GM18520 (cell line): Measurements from ENCODE around the gene TMEM178B.

Source experiments
- ATAC-seq: cut with Tn5 transposase; IDR thresholded peaks from one replicate; pipeline ENCODE4 v1.9.1; 2021; ENCODE audit not compliant: unreplicated experiment

Gene TMEM178B

DNA sequence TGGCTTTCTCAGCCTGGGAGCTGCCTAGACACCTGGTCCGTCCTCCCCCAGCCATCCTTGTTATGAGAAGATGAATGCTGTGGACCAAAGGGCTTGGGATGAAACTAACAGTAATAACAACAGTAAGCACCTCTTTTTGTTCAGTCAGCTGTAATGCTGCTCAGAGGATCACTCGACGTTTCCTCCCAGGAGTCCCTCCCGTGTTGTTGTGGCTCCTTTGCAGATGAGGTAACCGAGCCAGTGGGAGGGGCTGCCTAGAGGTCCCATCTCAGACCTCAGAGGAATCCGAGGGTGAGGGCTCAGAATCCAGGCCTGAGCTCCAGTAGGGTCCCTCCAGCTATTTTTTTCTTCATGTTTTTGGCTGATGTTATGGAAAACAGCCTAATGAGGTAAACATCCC is 145.1 kb downstream of the TMEM178B start:
- ATAC-seq = no peak

DNA sequence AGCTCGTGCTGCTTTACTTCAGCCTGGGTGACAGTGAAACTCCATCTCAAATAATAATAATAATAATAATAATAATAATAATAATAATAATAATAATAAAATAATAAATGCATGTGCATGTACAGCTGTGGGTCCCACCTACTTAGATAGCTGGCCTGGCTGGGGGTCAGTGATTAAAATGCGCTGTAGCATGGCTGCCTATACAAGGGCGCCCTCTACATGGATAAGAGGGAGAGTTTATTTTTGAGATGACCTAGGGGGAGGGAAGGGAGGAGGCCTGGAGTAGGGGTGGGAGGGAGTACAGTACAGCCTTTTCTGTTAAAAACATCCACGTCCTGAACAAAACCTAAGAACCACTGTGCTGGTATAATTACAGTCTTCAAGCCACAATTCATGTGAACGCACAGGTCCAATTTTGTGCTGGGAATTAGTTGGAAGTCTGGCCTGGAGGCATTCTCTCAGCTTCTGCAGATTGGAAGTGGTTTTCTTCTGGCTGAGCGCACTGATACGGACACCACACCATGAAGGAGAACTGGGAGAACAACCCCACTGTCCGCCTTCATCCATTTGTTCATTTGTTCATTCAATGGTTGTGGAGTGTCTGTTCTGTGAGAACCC is 146.5 kb downstream of the TMEM178B start:
- no peak for ATAC-seq

DNA sequence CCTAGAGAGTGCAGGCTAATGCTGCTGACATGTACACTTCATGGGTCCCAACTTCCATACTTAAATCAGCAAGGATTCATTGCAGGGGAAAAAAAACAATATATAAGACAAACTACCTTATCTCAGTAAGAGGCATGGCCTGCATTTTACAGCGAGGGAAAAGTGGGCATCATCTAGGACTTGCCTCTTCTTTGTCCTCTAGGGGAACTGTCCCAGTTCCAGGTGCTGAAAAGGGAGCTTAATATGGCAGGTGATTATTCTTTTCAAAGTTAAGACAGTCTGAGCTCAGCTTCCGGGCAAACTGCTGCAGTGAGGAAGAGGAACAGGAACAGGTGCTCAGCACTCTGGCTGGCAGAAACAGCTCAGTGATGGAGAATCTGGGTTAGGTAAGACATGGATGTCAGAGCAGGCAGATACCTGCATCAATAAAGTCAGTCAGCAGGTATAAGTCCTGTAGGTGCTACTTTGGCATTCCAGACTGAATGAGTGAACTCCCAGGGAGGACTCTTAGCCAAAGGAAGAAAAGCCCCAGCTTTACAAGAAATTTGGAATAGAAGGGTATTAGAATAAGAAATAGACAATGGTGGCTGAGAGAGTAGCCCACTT is 147.2 kb downstream of the TMEM178B start:
- no peak for ATAC-seq

DNA sequence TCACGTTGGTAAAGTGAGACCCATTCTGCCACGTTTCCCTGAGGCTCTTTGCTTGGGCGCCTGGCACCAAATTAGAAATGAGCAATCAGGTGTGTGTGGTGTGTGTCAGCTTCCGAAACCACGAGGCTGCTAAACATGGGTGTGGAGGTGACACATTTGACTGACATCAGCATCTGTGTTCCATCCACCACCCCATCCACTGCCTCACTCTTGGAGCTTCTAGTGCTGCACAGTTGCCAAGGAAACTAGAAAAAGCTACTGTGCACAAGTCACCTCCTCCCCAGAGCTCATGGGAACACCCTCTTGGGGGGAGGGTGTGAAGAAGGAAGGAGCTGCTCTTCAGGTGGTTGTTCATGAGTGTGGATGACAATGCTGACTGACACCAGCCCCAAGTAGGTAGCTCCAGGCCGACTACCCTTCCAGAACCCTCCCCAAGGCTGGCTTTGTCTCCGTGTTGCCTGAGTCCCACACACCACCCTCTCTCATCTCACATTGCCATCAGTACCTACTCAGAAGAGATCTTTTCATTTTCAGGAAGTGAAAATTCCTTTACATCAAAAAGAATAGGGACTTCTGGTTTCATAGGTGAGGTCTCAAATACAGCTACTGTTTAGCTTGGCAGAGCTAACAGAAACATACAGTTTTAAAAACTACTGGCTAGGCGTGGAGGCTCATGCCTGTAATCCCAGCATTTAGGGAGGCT is 152.2 kb downstream of the TMEM178B start:
- ATAC-seq = no peak

DNA sequence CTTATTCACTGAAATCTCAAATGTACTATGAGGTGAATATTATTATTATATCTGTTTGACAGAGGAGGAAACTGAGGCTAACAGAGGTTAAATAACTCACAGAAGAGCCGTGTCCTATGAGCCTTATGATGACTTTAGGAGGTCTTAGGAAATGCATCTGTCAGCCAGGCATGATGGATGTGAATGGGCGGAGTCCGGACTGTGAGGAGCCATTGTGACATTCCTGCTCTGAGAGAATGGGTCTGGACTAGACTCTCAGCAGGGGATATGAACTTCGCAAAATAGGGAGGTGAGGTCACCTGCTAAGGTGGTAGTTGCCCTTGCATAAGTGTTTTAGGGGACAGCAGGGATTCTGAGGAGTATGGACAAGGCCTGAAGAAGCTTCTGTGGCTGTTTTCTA is 153.6 kb downstream of the TMEM178B start:
- ATAC-seq = no peak

DNA sequence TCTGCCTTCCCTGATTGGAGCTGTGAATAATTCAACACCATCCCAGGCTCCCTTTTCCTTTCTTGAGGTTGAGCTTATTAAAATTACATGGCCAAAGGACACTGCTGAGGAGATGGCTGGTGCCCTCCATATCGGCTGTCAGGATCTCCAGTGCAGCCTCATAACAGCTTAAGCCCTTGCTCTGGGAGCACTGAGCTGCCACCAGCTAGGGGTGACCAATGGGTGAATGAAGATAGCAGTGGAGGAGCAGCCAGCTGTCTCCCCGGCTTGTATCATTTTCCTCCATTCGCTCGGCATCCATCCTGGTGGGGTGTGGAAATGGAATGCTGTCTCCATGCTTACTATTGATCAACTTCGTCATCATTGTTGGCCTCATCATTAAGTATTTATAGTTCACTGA is 154.6 kb downstream of the TMEM178B start:
- no peak for ATAC-seq

DNA sequence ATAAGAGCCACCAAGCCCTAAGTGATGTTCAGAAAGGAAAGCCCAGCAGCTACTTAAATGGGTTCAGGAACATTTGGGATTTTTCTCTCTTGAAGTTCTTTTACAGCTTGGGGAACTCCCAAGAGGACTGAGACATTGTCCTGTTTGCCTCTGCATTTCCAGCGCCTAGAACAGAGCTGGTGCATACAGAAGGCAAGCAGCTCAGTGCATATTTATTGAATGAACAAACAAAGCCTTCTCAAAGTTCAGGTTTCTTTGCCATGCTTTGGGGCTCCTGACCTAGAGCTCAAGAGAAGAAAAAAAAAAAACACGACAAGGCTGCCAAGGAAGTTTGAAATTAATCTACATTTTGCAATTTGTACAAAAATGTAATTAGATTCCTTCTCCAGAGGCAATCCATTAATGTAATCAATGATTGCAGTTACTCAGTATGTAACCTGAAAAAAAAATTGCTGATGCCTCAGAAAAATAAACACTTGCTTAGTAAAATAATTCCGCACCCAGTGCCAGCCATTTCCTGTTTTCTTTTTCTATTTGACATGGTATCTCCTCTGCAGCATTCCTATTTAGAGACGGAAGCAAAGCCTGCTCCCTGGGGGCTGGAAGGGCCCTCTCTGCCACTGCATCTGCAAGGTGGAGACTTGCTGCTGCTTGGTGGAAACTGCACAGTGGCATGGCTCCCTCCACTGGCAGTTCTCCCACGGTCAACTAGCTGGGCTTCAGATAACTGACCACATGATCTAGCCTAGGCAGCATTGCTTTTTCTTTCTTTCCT is 157.3 kb downstream of the TMEM178B start:
- no peak for ATAC-seq

DNA sequence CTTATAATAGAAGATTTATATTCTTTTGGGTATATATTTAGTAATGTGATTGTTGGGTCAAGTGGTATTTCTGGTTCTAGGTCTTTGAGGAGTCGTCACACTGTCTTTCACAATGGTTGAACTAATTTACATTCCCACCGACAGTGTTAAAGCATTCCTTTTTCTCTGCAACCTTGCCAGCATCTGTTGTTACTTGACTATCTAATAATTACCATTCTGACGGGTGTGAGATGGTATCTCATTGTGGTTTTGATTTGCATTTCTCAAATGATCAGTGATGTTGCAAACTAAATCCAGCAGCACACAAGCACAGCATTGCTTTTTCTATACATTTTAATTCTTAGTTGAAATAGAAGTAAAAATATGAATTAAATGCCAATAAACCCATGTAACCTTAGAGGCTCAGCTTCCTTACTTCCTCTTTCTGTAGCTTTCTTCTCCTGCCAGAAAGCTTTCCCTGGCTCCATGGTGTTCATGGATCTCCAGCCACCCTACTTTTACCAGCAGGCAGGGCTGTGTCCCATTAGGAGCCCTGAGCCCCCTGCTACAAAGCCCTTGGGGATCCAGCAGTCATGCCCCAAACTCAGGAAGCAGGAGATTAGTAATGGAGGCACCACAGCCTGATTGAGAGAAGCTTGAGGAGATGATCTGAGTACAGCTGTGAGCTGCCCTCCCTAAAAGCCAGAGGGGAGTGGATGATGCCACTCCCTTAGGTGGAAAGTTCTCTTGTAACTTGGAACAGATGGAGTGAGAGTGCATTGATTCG is 158.6 kb downstream of the TMEM178B start:
- no peak for ATAC-seq

DNA sequence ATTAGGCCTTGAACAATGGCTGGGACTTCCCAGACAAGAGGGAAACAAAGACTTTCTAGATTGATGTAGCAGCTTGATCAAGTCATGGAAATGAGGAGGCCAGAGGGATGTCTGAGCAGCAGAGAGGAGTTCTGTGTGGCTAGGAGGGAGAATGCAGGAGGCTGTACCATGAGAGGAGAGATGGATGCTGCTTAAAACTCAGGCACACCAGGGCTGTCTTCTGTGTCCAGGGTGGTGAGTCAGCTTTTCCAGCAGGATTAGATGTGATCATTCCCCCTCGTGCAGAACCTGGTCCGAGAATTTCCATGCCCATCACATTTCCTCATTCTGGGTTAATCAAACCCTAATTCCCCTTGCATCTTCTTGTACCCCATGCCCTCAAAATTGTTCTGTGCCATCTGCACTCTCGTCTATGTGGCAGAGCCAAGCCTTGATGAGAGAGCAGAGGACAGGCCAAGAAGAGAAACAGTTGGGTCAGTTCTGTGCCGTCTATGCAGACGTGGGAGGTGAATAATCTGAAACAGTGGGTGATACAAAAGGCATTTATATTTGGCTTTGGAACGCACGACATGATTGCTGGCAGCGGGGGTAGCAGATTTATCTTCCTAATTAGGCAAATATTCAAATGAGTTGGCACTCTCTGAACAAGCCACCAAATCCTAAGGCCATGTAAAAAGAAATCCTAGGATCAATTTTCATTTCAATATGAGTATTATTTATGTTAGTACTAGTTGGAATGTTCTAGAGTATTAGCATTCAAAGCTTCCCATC is 160.7 kb downstream of the TMEM178B start:
- no peak for ATAC-seq

DNA sequence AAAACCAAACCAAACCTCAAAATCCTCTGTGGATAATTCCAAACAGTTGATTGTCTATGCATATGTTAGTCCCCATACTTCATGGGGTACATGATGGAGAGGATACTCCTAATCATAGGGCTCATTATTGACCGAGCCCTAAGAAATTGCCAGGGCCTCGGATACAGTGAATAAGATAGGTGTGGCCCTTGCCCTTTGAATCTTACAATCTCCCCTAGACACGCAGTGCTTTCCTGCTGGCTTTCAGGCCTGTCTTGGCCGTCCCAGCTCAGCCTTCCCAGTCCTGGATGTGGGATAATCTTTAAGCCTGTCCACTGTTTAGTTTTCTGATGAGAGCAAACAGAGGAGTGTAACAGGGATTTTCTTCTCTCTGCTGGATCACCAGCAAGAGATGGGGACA is 161.8 kb downstream of the TMEM178B start:
- no peak for ATAC-seq

DNA sequence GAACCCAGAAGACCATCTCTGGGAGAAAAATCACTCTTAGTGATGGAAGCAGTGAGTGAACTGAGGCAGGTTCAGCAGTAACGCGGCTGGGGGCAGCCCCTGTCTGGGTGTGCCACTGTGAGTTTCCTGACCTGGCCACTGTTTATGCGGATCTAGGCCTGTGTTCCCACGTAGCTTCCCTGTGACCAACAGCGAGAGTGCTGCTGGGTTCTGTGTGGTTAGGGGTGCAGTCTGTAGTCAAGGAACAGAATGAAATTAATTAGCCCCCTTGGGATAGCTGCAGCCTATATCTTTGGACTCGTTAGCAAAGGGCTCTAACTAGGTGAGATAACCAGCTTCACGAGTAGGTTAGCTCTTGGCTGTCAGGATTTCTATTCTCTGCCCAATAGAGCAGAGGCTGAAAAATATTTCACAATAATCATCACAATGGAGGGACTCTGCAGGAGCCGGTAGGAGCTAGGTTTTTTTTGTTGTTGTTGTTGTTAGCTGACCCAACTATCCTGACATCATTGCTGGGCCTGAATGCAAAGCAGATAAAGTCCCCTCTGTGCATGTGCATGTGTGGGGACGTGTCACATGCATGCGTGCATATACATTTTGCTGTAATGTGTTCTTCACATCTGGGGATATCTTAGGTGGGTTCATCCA is 164.9 kb downstream of the TMEM178B start:
- no peak for ATAC-seq

DNA sequence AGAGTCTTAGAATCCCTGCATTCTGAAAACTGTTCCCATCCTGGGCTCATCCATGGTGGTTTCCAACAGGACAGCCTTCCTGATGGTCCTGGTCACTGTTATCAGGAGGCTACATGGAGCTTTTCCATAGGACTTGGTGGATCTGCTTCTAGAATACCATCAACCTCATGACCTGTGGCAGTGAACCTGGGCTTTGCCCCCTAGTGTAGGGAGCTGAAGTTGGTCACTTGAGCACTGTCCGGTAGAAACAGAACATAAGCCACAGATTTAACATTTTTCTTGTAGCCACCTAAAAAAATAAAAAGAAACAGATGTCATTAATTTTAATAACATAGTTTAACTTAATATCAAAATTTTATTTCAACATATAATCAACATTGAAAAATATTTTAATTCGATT is 165.8 kb downstream of the TMEM178B start:
- ATAC-seq = no peak

DNA sequence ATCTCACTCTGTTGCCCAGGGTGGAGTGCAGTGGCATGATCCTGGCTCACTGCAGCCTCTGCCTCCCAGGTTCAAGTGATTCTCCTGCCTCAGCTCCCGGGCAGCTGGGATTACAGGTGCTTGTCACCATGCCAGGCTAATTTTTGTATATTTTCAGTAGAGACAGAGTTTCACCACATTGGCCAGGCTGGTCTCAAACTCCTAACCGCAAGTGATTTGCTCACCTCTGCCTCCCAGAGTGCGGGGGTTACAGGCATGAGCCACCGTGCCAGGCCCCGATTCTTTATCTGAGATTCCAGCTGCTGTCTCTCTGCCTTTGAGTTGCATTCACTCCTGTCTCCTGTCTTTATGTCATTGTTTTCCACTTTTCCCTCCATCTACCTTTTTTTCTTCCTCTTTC is 168.7 kb downstream of the TMEM178B start:
- ATAC-seq = no peak

DNA sequence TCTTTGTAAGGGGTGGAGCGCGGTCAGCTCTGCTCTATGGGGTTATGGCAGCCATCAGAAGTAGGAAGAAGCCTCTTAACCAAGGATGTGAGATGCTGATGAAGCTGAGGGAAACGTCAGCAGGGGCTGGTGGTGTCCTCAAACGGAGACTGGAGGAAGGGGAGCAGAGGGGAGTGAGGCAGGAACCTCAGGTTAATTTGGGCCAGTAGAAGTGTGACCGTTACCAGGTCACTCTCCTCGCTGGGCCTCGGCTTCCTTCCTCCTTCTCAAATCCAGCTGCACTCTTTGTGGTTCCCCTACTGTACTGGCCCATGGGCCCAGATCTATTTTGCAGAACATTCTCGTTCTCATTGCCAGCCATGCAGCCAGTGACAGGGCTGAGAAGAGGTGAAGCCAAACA is 169.5 kb downstream of the TMEM178B start:
- ATAC-seq = no peak

DNA sequence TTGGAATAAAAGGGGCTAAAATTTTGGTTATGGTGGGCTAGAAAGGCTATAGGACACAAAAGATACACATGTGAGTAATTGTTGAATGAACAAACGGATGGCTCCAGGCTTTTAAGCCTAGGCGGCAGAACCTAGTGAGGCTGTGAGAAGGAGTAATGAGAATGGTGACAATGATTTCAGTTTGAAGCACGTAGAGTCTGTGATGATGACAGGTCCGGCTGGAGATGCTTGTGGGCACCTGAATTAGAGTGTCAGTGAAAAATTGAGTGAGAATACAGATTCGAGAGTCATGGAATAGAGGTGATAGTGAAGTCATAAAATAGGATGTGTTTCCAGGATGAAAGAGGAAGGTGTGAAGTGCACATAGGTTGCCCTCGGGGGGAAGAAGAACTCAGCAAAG is 170.6 kb downstream of the TMEM178B start:
- ATAC-seq = no peak

DNA sequence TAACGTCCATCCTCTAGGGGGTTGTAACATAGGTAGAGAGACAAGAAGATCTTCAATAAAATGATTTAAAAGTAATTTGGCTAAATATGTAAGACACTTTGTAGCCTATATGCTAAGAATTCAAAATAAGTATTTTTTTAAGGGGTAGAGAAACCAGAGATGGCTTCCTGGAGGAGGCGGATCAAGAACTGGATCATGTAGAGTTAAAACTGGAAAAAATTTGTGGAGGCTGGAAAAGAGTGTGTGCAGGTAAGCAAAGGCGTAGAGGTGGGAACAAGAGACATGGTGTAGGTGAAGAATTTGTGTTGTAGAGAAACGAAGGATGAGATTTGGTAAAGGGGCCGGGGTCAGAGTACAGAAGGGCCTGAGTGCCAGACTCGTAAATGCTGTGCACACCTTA is 172.6 kb downstream of the TMEM178B start:
- no peak for ATAC-seq

DNA sequence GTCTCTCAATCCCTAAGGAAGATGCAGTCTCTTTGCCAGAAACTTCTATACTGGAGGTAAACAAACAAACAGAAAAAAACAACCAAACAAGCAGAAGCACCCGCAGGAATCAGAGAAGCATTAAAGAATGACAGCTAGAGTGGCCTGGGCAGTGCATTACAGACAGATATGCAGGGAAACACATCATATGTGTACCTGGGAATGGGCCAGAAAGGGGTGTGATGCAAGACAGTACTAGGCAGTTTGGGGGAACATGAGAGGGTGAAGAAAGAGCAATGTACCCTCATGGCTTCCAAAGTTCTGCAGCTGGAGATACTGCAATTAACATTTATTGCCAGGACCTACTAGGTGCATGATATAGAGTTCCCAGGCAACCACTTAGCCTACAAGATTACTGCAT is 177.3 kb downstream of the TMEM178B start:
- ATAC-seq = no peak

DNA sequence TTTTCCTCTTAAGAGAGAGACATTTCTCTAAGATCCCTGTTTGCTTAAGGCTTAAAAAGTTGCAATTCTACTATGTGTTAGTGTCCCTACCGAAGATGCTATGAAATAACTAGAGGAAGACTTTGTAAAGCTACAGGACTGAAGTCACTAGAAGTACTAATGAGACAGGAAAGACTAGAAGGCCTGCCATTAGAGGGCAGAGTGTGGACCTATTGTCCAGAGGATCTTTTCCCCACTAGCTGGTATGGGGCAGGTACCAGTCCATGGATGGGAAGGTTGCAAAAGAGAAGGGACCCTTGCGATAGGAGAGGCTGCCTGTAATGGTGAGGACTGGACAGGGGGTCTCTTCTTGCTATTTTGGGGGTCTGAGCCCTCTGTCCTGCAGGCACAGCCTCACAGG is 178.1 kb downstream of the TMEM178B start:
- ATAC-seq = no peak

DNA sequence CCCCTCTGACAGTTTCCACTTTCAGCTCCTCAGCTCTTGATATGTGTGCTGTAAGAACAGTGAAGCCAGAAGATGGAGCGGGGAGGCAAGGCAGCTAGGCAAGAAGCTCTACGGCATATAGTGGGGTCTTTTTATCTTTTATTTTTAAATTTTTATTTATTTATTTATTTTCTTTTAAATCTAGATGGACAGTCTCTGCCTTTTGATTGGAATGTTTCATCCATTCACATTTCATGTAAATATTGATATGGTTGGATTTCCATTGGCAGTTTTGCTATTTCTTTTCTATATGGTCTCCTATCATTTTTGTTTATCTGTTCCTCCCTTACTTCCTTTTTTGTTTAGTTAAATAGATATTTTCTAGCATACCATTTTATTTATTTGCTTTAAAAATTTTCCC is 183.7 kb downstream of the TMEM178B start:
- ATAC-seq = no peak

DNA sequence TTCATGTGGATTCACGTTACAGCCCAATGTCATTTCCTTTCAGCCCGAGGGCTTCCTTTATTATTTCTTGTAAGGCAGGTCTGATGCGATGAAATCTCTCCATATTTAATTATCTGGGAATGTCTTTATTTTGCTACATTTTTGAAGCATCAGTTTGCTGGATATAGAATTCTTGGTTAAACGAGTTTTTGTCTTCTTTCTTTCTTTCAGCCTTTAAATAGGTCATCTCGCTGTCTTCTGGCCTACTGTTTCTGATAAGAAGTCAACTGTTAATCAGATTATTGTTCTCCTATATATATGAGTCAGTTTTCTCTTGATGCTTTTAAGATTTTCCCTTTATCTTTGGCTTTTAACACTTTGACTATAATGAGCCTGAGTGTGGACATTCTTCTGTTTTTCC is 184.7 kb downstream of the TMEM178B start:
- ATAC-seq = no peak
